GM20431 (cell line): Measurements from ENCODE around the gene CDK11A.
"Not testable (repeated sequence)": the region's sequence is repeated elsewhere in the genome, so short reads cannot be mapped to it uniquely, and the experiment has no call there.

Source experiments
- in situ Hi-C: fragments of 300-500 bp; cut with MseI, MboI; formaldehyde crosslinking; loops from one replicate; pipeline ENCODE4 v1.15.0; 2020; ENCODE audit warnings: low sequenced_read_pairs; ENCODE audit not compliant: unreplicated experiment

CDK11A gene

DNA sequence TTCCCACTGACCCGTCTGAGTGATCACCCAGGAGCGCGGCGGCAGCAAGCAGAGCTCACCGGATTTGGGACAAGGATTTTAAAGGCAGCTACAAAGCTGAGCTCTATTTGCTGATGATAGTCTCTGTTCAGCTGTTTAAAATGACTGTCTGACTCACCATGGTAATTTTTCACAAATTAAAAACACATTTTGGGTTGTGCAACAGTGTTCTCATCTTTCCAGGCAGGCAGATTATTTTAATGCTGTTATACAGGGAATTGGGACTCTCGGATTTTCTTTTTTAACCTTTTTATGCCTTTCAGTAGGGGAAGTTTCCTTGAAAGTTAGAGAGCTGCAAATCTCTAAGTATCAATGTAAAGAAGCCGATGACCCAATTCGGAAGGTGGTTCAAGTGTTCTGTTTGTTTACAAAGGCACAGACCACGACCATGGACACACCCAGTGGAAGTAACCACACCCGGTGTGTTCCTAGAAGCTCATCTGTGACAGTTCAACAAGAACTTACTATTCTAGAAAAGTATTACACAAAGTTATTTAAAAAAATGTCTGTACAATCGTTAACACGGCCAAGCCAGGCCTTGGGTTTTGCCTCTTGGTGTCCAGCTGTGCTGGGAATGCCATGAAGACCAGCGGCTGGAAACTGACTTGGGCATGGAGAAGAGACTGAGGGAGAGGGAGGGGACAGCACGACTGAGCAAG lies 4.3 kb upstream of the CDK11A start:
- in situ Hi-C loops = not testable (repeated sequence)

- in situ Hi-C loops = not testable (repeated sequence)
These were observed 3.0 kb upstream of the CDK11A start for GRCh38 chr1:1727131-1727651.

GRCh38 chr1:1726088-1726487 lies 1.9 kb upstream of the CDK11A start:
- in situ Hi-C loops = not testable (repeated sequence)

DNA sequence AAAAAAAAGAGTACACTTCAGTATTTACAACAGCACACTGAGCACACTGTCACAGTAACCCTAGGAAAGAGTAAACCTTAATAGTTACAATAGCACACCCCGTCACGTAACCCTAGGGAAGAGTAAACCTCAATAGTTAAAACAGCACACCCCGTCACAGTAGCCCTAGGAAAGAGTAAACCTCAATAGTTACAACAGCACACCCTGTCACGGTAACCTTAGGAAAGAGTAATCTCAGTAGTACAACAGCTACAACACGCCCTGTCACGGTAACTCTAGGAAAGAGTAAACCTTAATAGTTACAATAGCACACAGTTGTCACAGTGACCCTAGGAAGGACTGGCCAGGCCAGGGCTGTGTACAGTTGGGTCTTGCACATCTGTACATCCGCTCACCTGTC lies 3.0 kb downstream of the CDK11A start:
- in situ Hi-C loops = no loop called here

- in situ Hi-C loops = not testable (repeated sequence)
These were observed 8.9 kb downstream of the CDK11A start for GRCh38 chr1:1715109-1715883.

DNA sequence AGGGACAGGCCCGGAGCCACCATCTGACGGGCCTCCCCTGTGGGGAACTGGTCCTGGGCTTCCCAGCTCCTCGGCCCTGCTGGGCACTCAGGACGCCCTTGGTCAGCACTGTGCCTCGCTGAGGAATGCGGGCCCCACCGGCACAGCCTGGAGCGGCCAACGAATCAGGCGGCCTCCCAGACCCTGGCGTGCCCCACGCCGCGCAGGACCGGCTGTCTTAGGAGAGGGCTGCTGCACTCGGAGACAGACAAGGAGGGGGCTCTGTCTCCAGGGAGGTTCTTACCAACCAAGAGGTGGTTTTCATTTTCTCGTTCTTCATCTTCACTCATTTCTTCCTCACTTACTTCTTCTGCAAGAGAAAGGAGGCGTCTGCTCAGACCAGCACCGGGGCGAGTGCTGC lies 16.3 kb downstream of the CDK11A start:
- in situ Hi-C loops = not testable (repeated sequence)

DNA sequence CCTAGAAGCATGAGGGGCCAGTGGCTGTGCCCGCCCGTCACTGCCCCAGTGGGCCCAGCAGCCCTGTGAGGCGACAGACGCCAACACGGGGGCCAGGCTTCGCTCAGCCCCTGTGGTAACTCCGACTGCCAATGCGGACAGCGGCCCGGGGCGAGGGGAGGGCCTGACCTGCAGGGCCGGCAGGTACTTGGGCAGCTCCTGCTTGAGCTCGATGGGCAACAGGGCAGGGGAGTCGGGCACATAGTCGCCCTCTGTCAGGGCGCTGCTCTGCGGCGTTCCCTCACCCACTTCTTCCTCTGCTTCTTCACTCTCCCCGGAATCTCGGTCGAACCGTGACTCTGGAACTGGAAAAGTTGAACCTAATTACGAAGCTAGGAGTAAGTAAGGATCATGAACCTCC lies 16.9 kb downstream of the CDK11A start:
- in situ Hi-C loops = not testable (repeated sequence)

GRCh38 chr1:1705623-1706022 lies 18.5 kb downstream of the CDK11A start:
- in situ Hi-C loops = not testable (repeated sequence)

DNA sequence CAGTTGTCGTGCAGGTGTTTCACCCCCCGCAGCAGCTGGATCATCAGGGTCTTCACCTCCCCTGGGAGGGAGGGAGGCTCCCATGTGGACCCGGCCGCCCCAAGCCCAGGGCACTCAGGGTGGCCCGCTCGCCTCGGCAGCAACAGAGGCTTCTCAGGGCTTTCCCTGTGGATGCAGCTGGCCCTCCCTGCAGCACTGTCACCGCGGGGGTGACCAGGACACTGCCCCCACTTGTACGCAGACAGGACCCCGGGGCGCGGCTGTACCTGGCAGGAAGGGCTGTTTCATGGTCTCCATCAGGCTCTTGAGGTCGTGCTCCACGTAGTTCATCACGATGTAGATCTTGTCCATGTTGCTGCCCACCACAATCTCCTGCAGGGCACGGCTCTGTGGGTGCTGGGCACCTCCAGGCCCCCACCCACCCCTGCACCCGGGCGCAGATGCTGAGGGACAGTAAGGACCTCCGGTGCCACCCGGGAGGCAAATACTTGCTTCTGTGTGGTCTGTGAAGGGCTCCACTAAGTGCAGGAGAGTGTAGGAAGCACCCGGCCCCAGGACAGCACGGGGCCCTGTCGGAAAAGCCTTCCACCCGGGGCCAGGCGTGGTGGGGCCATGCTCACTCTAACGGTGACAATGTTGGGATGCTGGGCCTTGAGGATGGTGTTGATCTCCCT lies 19.7 kb downstream of the CDK11A start:
- in situ Hi-C loops = not testable (repeated sequence)

GRCh38 chr1:1703796-1704195 lies 20.4 kb downstream of the CDK11A start:
- in situ Hi-C loops = no loop called here

- in situ Hi-C loops = not testable (repeated sequence)
These were observed 21.7 kb downstream of the CDK11A start for GRCh38 chr1:1702506-1702905.

DNA sequence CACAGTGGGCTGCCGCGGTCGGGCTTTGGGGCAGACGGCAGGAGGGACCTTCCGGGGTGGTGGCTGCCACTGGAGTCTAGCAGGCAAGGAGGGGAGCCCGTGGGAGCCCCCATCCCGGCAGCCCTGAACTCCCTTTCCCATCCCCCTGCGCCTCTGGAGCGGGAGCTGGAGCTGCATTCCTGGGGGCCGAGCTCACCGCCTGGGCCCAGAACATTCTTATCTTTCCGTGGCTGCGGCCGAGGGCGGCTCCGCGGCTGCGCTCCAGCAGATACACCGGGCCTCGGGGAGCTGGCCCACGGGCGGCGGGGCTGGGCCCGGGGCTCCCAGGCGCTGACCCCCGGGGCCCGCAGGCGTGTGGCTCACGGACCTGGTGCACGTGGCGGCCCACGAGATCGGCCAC lies 23.6 kb downstream of the CDK11A start:
- in situ Hi-C loops = not testable (repeated sequence)

- in situ Hi-C loops = not testable (repeated sequence)
These were observed 24.1 kb downstream of the CDK11A start for GRCh38 chr1:1700067-1700466.

DNA sequence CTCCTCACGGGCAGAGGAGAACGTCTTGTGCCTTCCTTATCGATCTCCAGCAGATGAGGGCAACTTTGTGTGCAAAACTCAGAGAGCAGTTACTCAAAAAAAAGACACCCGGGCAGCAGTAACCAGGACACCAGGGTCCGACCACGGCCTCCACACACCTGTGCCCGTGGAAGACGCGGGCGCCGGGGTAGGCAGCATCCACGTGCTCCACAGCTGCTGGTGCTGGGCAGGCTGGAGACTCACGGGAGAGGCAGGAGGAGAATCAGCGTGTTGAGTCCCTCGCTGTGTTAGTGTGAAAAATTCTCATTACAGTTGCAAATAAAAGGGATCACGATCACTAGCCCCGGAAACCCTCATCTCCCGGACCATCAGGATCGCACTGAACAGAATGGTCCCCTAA lies 25.1 kb downstream of the CDK11A start:
- in situ Hi-C loops = not testable (repeated sequence)

DNA sequence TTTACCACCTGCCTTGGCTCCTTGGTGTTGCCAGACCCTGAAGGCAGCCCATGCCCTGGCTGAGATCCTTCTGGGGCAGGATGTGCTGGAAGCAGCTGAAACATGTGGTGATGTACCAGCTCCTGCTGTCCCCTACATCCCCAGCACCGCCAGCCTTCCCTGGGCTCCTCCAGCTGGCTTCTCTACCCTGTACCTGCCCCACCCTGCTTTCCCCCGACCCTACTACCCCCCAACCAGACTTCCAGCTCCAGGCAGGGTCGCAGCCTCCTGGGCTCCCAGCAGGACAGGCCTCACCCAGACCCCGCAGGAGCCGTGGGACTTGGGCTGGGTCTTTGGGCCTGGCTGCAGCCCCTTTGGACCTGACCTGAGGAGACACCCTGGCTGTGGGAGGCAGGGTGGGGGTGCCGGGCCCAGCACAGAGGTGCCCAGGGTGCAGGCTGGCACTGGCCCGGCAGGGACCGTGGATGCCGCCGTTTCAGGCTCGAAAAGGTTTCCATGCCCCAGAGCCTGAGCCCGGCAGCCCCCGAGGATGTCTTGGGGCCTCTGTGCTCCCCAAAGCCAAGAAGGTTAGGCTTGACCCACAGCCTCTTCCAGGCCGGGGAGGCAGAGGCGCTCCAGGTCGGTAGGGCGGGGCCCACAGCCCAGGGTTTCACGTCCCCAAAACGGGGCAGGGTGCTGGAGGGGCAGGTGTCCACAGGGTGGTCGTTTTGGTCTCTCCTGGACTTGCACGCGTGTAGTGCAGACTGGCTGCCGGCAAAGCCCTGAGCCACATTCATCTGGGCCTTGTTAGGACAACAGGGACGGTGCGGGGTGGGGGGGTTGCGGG lies 26.6 kb downstream of the CDK11A start:
- in situ Hi-C loops = not testable (repeated sequence)

DNA sequence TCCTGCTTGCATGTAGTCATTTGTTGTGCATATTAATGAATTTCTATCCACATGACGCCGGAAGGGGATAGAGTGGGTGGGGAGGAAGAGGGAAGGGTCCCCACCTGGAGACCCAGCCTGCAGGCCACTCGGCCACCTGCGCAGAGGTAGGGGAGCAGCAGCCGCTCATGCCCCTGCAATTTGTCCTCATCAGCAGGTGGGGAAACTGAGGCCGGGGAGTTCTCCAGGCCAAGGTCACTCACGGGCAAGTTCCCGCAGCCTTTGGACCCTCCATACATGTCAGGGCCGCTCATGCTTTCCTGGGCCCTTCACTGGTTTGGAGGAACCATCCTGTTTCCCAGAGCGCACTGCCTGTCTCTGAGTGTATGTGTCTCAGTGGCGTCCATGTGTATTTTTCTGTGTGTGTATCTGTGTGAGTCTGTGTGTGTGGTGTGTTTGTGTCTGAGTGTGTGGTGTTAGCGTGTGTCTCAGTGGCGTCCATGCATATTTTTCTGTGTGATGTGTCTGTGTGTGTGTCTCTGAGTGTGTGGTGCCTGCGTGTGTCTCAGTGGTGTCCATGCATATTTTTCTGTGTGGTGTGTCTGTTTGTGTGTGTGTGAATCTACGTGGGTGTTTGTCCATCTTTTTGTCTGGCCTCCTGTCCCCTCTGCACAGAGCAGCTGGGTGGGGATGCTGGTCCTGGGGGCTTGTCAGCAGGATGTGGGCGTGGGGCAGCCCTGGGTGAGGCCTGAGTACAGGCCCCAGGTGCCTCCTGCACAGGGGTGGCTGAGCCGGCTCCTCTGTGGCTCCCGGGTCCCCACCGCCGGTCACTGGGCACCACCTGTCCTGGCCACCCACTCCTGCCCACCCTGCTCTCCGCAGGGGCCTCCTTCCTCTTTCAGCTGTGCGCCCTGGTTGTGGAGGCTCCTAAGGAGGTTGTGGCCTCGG lies 27.5 kb downstream of the CDK11A start:
- in situ Hi-C loops = not testable (repeated sequence)

- in situ Hi-C loops = not testable (repeated sequence)
These were observed 31.2 kb downstream of the CDK11A start, which contains the start of gene SLC35E2B for GRCh38 chr1:1692714-1693647. TSS of gene SLC35E2B (minus strand) at chr1:1692795. CDS start at chr1:1676699, 16,096 bp downstream.

- in situ Hi-C loops = not testable (repeated sequence)
These were observed 31.8 kb downstream of the CDK11A start for GRCh38 chr1:1692324-1692713.
